Measurements from ENCODE around the gene MBD5. TPM values are rescaled to one million over a fixed set of nuclear protein-coding genes. Genes with fewer than 3 reads are reported as not detected.

The MBD5 gene
- polyA plus RNA-seq, 1 donor (not counting 4 experiments of a cell fraction or from before 2014, with no cell fraction given) = 20.1 TPM

GRCh38 chr2:148527488-148528340 lies 506.8 kb downstream of the MBD5 start:
- FAIRE-seq = no peak
- H3K9ac ChIP-seq (ENCODE audit: control insufficient read depth, extremely low read depth, insufficient read depth, low read length) = no peak overlapping the region
- H3K36me3 ChIP-seq (ENCODE audit: control insufficient read depth in 2 of 2, extremely low read depth in 1 of 2, insufficient read depth in 2 of 2, low read length in 2 of 2) = no peaks in the 10 kb centered on the region
- no peaks in the 10 kb centered on the region for H4K20me1 ChIP-seq (ENCODE audit: control insufficient read depth, extremely low read depth, insufficient read depth, low read length)
- H3K9me1 ChIP-seq (ENCODE audit: control insufficient read depth, extremely low read depth, insufficient read depth, low read length) = no peaks in the 10 kb centered on the region
- H2AFZ ChIP-seq (ENCODE audit: control insufficient read depth, low read length) = no peak overlapping the region
- no peak for DNase-seq (ENCODE audit: low read depth, low spot score)
- peaks cover 3% of the 10 kb centered on the region for H3K27me3 ChIP-seq (ENCODE audit: control insufficient read depth, extremely low read depth, insufficient read depth, low read length)
- no peak overlapping the region for H3K27ac ChIP-seq (ENCODE audit: control insufficient read depth, insufficient read depth, low read length)
- H3K4me3 ChIP-seq (ENCODE audit: control insufficient read depth in 2 of 3, extremely low read depth in 1 of 3, insufficient read depth in 2 of 3, low read depth in 1 of 3, low read length in 3 of 3) = no peak overlapping the region
- dilution Hi-C loops (cut with MboI; ENCODE audit: extremely low pct_ligation_motif_present, low sequenced_read_pairs) = no loop called here
- H3K4me2 ChIP-seq (ENCODE audit: control insufficient read depth, extremely low read depth, insufficient read depth, low read depth, low read length) = no peak overlapping the region
- H3K9me3 ChIP-seq (ENCODE audit: control insufficient read depth, low read depth, low read length) = no peaks in the 10 kb centered on the region
- TF ChIP-seq CTCF (optimal IDR thresholded peaks at IDR 0.05 in 1 of 3, IDR thresholded peaks at IDR 0.05 in 1 of 3, conservative IDR thresholded peaks at IDR 0.05 in 1 of 3; ENCODE audit: extremely low read depth in 1 of 3, insufficient read depth in 2 of 3, low read length in 3 of 3) = no peak
- no peaks in the 10 kb centered on the region for H3K79me2 ChIP-seq (ENCODE audit: control insufficient read depth, insufficient read depth, low read length)
- no peaks in the 10 kb centered on the region for H3K4me1 ChIP-seq (ENCODE audit: control insufficient read depth, extremely low read depth, insufficient read depth, low read length)

GRCh38 chr2:148528356-148529064 lies 507.6 kb downstream of the MBD5 start:
- Histone ChIP-seq H3K4me2 (ENCODE audit: control insufficient read depth, extremely low read depth, insufficient read depth, low read depth, low read length) (no peak overlapping the region), H3K9me3 (ENCODE audit: control insufficient read depth, low read depth, low read length) (no peaks in the 10 kb centered on the region), H3K9me1 (ENCODE audit: control insufficient read depth, extremely low read depth, insufficient read depth, low read length) (no peaks in the 10 kb centered on the region), H3K36me3 (ENCODE audit: control insufficient read depth in 2 of 2, extremely low read depth in 1 of 2, insufficient read depth in 2 of 2, low read length in 2 of 2) (no peaks in the 10 kb centered on the region), H2AFZ (ENCODE audit: control insufficient read depth, low read length) (no peak overlapping the region), H3K4me1 (ENCODE audit: control insufficient read depth, extremely low read depth, insufficient read depth, low read length) (no peaks in the 10 kb centered on the region), H4K20me1 (ENCODE audit: control insufficient read depth, extremely low read depth, insufficient read depth, low read length) (no peaks in the 10 kb centered on the region), H3K27ac (ENCODE audit: control insufficient read depth, insufficient read depth, low read length) (no peak overlapping the region), H3K9ac (ENCODE audit: control insufficient read depth, extremely low read depth, insufficient read depth, low read length) (no peak overlapping the region), H3K79me2 (ENCODE audit: control insufficient read depth, insufficient read depth, low read length) (no peaks in the 10 kb centered on the region), H3K4me3 (ENCODE audit: control insufficient read depth in 2 of 3, extremely low read depth in 1 of 3, insufficient read depth in 2 of 3, low read depth in 1 of 3, low read length in 3 of 3) (no peak overlapping the region), H3K27me3 (ENCODE audit: control insufficient read depth, extremely low read depth, insufficient read depth, low read length) (peaks cover 3% of the 10 kb centered on the region)
- DNase-seq (ENCODE audit: low read depth, low spot score) (no peak), FAIRE-seq (no peak)
- dilution Hi-C loops (cut with MboI; ENCODE audit: extremely low pct_ligation_motif_present, low sequenced_read_pairs) = no loop called here
- TF ChIP-seq CTCF (optimal IDR thresholded peaks at IDR 0.05 in 1 of 3, IDR thresholded peaks at IDR 0.05 in 1 of 3, conservative IDR thresholded peaks at IDR 0.05 in 1 of 3; ENCODE audit: extremely low read depth in 1 of 3, insufficient read depth in 2 of 3, low read length in 3 of 3) = no peak
- no peak for TF ChIP-seq EZH2 (IDR thresholded peaks at IDR 0.05; ENCODE audit: low read length)
